NCI-H1436 treated with DMSO at 0.1 percent for 48 hours (cell line): ENCODE data around the gene TMEM106C.

Experiments
- DNase-seq: peaks from one replicate; lab custom pipeline; 2025; lab: John Stamatoyannopoulos, UW

TMEM106C gene

DNA sequence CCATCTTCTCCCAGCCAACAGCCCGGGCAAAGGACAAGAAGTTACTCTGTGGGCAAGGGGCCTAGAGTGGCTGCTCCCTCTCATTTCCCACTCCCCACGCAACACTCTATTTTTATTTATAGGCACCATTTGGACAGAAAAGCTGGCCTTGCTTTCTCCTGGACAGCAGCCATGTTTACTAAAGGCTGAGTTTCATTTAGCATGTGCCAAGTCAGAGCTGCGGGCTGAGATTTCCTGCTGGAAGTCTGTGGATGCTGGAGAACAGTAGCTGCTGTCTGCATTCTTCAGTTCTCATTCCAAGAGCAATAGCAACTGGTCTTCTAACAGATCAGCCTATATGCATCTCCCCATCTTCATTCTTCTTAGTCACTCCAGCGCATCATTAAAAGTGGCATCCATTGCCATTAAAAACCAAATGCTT lies 32.6 kb downstream of the TMEM106C start:
- no peak for DNase-seq

DNA sequence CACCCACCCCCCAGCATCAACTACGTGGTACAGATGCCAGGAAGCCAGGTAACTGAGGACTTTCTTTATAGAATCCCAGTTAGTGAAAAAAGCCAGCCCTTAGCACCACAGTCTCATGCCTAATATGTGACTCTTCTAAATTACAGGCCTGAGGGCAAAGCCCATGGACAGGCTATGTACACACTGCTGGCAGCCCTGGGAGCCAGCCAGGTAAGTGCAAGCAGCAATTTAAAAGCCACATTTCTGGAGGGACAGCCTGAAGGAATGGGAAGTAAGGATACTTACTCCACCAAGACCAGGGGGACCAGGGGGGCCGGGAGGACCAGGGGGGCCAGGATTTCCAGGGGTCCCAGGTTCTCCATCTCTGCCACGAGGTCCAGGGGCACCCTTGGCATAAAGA lies 33.9 kb downstream of the TMEM106C start:
- DNase-seq, result no peak

DNA sequence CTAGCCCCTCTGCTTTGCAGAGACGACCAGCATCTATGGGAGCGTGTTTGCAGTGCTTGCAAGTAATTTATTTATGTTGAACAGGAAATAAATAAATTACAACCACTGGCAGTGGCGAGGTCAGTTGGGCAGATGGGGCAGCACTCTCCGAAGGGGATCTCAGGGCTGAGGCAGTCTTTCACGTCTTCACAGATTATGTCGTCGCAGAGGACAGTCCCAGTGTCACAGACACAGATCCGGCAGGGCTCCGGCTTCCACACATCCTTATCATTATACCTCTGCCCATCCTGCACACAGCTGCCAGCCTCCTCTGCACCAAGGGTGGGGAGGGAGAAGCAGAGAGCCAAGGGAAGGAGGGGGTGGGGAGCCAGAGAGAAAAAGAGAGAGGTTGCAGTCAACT lies 36.4 kb downstream of the TMEM106C start:
- no peak for DNase-seq

DNA sequence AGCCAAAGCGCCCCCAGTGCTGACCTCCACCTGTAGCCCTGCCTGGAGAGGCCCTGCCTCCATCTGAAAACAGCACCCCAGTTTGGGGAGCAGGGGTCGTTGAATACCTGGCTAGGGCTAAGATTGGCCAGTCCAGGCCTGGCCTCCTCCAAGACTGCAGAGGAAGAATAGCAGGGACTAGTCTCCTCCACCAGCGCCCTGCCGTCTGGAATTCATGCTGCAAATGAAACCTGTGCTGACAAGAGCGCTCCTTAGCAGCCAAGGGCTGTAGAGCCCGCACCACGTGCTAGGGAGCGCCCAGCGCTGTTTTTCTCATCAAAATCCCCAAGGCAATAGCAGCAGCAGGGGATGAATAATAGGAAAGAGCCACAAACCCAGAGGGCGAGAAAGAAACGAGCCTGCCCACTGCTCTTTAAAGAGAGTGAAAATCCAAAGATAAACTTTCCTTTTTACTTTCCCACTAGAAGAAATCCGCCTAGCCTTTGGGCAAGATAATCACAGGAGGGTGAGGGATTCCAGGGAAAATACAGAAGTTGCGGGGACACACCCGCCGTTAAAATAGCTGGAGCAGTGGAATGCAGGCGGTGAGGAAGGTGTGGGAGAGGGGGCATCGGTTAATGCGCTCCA lies 37.6 kb downstream of the TMEM106C start:
- no peak for DNase-seq

DNA sequence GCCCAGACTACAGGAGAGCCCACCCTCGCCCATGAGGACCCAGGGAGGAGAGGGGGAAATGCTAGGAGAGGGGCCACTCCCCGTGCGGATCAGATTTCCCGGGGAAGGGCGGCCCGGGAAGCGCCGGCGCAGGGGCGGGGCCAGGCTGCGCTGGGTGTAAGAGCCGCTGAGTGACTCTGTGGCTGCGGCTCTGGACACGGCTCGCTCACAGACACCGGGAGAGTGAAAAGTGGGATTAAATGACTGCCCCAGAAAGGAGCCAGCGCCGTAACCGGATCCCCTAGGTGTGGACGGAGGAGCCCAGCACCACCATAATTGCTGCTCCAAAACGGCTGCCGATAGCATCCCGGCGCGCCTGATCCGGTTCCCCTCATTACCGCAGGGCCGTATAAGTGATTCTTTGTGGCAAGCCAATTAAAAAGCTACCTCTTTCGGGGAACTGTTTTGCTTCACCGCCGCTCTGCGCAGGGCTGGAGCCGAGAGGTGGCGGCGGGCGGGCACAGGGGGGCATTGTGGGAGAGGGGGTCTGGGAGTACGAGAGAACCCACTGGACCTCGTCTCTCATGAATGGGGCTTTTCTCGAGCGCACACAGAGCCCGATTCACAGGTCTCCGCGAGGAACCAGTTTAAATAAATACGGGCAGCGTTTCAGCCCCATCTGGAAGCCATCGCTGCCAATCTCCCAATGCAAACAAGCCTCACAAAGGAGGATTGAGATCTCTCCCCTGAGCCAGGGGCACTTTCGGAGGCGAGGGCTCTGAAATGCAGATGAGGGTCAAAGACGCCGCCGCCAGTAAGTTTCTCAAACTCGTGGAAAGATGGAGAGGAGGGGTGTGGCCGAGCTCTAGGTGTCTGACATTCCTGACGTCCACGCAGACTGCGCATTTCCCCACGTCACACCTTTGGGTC lies 38.4 kb downstream of the TMEM106C start:
- no peak for DNase-seq

DNA sequence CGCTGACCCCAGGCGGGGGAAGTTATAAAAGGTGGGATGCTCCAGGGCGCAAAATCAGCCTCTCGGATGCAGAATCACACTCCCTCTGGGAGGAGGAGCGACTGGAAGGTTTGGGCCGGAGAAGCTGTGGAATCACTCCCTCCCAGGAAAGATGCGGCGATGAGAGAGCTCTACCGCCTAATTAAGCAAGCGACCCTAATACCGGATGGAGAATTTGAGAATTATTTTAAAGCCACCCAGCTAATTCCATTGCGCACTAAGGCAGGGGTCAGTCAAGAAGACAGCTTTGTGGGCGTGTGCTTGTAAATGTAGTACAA lies 39.0 kb downstream of the TMEM106C start:
- DNase-seq, result no peak

DNA sequence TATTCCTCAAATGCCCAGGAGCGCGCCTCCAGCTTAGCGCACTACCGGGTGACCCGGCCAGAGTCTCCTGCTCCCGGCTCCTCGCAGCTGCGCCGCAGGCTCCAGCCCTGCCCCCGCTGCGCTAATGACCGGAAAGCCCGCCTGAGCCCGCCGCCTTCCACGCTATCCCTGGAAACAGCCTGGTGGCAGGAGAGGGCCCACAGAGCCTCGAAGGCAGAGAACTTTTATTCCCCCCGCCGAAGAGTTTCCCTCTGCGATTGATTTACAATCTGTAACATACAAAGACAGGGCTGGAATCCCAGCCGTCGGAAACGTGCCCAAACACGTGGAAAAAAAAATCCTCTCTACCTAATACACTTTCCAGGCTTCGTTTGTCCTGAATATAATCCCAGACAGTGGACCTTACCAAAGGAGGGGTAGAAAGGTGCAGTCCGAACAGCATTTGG lies 39.4 kb downstream of the TMEM106C start:
- no peak for DNase-seq

DNA sequence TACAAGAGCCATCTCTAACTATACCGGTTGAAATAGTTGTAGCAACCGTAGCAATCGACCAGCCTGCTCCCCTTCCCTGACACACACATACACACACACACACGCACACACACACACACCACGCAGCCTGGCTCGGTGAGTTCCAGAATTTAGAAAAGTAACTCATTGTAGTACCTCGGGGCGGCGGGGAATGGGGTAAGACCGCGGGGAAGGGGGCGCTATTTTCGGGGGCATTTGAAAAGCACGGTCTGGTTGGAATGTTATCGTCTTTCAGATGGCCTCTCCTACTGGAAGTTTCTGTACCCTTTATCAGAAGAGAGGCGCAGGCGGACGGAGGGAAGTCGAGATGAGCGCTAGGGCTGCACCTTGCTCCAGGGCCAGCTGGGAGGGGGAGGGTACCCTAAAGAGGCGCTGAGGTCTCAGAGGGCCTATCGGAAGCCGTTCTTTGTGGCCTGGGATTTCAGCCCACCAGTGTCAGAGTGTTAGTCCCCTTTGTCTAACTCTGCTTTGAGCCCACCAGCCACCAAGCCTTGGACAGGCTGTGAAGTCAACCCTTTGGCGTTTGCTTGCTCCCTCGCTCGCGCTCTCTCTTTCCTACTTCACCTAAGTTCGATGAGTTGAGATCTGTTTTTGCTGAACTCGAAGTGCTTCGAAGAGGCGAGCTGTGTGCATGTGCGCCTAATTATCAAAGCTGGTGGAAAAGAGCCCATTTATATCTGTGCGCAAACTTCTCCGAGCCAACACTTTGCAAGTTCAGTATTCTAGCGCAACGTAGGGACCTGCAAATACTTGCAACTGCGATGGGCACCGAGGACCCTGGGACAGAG lies 40.0 kb downstream of the TMEM106C start:
- no peak for DNase-seq

DNA sequence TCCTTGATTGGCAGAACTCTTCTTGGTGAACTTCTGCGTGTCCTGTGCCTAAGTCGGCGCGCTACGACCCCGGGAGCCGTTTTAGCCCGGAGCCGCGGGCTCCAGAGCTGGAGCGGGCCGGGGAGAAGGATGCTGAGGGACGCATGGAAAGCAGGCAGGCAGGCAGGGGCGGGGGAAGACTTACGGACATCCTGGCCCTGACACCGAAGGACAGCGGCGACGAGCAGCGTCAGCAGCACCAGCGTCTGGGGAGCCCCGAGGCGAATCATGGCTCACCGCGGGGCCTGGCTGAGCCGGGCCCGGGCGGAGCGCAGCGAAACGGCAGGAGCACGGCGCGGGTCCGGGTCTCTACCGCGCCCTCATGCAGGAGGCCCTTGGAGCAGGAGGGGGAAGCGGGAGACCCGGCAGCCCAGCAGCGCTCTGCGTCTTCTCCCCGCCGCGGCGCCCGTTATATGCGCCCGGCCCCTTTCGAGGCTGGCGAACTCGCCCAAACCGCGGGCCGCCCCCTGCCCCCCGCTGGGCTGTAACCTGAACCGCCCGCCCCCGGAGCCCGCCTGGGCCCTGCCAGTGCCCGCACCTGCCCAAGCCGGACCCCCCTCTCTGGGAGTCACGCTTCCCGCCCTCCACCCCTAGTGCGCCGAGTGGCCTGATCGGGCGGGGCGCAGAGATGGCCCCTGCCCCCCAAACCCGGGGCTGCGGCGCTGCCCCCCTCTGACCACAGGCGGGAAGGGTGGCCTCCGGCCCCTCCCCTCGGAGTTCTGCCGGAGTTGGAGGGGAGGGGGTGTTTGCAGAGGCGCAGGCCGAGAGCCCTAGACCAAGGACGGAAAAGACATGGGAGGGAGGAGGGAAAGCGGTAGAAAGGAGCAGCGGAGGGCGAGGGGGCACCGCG lies 40.9 kb downstream of the TMEM106C start, which contains the start of gene COL2A1:
Gene COL2A1 (minus strand): TSS at position 424 of the 889 bp plus-strand sequence. CDS start 155 bp downstream, at position 269.
- no peak for DNase-seq

DNA sequence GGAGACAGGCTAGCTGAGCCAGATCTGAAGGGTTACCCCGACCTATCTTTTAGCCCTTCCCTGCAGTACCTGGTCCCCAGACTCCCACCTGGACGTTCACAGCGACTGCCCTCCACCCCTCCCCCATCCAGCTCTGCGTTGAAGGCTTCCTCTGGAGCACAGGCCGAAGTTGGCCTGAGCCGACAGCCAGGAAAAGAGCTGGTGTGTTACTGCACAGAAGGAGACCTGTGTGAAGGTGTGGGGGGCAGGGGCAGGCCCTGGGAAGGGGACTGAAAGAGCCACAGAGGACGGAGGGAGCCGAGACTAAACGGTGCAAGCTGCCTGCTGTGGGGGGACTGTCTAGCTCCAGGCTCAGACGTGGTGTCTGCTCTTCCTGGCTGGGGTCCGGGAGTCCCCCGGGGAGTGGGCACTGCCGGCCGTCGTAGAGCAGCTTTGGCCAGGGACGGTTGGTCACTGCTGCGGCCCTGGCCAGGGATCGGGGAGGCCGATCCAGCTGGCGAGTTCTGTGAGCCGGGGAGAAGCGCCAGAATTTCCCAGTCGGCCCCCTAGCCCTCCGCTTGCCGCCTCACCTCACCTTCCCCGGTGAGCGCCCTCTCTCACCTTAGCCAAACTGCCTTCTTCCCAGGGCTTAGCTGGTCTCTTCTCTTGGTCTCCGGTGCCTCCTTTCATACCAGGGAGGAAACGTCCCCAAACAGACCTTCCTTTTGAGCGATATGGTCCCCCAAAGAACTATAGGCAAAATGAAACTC lies 41.8 kb downstream of the TMEM106C start:
- DNase-seq, result no peak

DNA sequence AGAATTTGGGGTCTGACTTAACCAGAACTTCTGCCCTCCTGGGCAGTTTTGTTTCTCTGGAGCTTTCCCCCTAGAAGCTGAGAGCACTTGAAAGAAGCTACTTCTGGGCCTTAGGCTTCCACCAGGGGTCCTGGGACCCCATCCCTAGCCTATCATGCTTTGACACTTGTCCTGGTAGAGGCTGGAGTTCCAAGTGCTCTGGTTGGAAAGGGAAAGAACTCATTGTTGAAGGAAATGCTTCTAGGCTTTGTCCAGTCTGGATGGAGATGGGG lies 42.3 kb downstream of the TMEM106C start:
- DNase-seq, result no peak

DNA sequence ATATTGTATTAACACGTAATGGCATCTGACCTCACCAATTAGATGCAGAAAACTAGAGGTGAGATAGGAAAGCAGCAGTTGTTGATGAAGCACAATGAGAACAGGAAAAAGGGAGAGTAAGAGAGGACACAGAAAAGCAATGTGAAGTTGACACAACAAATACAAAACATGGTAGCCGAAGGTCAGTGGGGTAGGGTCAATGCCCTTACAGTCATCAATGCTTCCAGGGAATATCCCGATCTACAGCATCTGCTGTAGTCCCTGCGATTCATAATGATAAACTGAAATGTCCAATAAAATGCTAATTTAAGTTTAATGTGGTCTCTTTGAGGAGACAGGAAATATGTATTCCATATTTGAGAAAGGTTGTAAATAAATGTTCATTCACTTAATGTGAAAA lies 43.8 kb downstream of the TMEM106C start:
- no peak for DNase-seq

DNA sequence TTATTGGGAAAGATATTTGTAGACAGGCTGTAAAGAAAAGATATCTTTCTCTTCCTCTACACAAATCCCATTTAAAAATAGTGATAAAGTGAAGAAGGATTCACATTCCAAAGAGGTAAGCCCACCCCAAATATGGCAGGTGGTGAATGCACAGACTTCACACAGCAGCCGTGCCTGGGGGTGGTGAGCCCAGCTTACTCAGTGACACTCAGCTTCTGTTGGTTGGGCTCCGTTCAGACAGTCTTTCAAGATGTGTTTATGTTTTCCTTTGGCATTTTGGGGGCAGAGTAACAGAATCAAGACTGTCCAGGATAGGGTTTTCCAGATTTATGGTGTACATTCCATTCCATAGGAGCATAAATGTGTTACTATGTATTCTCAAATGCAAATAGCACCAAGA lies 45.0 kb downstream of the TMEM106C start:
- no peak for DNase-seq

DNA sequence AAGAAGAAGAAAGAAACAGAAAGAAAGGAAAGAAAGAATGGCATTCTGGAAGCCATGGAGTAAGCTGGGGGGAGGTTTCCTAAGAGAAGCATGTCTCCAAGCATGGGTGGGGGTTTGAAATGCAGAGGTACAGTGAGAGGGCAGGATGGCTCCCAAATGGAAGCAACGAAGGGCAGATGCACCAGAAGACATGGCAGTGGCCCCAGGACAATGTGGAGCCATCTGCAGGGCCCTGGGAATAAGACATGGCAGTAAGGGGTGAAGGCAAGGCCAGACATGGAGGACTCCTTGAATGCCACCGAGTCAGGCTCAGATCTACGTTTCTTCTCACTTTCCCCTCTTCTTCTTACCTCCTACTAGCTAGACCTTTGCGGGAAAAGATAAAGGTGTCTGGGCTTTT lies 45.6 kb downstream of the TMEM106C start:
- DNase-seq, result no peak

DNA sequence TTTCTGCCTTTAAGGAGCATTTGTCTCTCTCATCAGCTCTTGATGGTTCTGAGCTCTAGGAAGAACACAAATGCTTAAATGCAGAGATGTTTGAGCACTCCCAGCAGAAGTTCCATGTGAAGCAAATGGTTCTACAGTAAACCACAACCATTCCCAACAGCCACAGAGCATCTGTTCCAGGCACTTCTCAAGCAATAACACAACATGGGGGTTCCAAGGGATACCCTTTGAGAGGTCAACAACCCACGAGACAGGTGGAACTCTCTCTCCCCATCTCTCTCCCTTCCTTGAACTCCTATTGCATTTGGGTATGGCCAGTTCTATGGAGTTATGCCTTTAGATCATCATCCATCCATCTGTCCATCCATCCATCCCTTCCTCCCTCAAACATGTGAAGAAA lies 46.1 kb downstream of the TMEM106C start:
- DNase-seq, result no peak

DNA sequence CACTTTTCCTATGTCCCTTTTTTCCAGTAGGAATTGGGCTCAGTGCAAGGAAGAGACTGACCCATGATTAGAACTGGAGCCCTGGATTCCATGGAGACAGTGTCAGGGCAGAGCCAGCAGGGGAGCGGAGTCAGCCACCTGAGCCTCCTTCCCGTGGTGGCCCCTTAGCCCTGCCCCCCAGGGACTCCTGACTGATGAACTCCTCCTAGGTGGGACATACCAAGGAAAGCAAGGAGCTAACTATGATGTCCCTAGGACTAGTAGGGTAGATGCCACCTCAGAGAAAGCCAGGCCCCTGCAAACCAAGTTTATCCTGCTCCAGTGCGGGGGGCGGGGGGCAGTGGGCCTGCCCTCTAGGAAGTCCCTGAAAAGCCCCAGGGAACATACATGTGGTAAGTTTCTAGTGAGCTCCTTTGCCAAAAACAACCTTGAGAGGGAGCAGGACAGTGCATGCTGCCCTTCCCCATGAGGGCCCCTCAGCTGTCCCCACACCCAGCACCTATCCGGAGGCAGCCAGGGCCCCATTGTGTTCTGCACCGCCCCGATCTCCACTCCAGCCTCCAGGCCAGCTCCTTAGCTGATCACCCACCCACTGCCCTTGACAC lies 47.1 kb downstream of the TMEM106C start:
- no peak for DNase-seq

DNA sequence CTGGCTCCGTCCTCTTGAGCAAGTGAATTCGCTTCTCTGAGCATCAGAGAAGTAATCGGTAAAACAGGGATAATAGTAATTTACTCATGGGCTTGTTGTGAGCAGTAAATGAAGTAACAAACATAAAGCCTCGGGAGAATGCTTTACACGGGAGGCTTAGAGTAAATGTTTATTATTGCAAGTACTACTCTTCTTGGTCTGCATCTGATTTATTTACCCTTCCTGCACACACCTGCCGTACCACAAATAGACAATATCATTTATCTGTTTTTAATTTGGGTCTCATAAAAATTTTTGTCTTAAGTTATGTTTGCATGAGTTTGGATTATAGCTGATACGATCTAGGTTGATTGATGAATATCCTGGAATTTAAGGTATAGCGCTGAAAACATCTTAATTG lies 48.7 kb downstream of the TMEM106C start:
- no peak for DNase-seq

DNA sequence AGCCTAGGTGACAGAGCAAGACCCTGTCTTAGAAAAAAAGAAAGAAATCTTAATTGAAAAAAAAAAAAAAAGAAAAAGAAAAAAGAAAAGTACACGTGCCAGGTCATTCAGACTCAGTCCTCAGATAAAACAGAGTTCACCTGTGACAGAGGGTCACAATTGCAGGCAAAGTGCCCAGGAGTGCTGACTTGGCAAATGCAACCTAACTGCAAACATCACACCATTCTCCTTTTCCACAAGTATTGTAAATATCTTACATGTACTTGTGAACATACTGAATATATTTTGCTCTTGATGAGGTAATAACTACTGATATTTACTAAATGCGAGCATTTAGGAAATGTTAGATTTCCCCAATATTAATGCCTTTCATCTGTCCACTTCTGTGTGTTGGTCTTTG lies 49.9 kb downstream of the TMEM106C start:
- DNase-seq, result no peak

DNA sequence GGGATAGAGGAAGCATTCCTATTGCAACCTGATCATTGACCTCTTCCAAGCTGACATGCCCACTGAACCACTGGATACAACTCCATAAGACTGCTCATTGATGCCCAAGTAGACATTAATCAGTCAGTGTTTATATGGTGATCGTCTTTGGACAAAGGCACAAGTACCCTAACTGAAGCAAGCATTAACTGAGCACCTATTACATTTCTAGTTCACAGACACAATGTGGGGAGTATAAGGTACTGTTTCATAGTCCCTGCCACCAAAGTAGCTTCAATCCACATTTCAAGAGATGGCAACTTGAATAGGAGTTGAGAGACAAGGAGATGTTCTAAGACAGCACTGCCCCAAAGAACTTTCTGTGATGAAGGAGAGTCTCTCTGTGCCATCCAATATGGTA lies 51.7 kb downstream of the TMEM106C start:
- no peak for DNase-seq

DNA sequence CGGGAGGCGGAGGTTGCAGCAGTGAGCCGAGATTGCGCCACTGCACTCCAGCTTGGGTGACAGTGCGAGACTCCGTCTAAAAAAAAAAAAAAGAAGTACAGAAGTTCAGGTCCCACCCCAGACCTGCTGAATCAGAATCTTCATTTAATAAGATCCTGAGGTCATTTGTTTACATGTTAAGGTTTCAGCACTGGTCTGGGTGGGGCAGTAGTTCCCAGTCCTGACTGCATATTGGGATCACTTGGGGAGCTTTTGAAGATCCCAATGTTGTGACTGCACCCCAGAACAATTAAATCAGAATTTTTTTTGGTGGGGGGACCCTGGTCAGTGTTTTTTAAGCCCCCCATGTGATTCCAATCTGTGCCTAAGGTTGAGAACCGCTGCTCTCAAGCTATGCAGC lies 52.6 kb downstream of the TMEM106C start:
- no peak for DNase-seq
